DOHH2 (cell line): ENCODE results near the gene CRAMP1.

ENCODE experiments used
- H3F3A ChIP-seq: fragments of 200-600 bp; sonication (generic), shearing (Covaris generic); 2 replicates; pipeline ENCODE4 v1.6.0; 2016; ENCODE audit warnings: antibody characterized with exemption, mild to moderate bottlenecking; ENCODE audit not compliant: control insufficient read depth, insufficient read depth
- H3K27ac ChIP-seq: fragments of 200-600 bp; sonication (generic); 2 replicates; pipeline ENCODE4 v1.5.1; 2014; ENCODE audit warnings: low read depth, mild to moderate bottlenecking, low read length, moderate library complexity
- H3K27me3 ChIP-seq: fragments of 200-600 bp; sonication (generic); 2 replicates; pipeline ENCODE4 v1.6.1; 2014; ENCODE audit warnings: mild to moderate bottlenecking, low read length, mixed read lengths; ENCODE audit not compliant: control insufficient read depth
- H3K36me3 ChIP-seq: fragments of 200-600 bp; sonication (generic); 2 replicates; pipeline ENCODE4 v1.6.1; 2014; ENCODE audit warnings: mild to moderate bottlenecking, low read length, moderate library complexity, mixed read lengths; ENCODE audit not compliant: control insufficient read depth
- H3K4me1 ChIP-seq: fragments of 200-600 bp; sonication (generic); 2 replicates; pipeline ENCODE4 v1.6.1; 2014; ENCODE audit warnings: mild to moderate bottlenecking, low read length, mixed read lengths; ENCODE audit not compliant: control insufficient read depth
- H3K4me2 ChIP-seq: fragments of 200-600 bp; sonication (generic); 2 replicates; pipeline ENCODE4 v1.6.0; 2014; ENCODE audit warnings: mild to moderate bottlenecking, low read length, moderate library complexity
- H3K4me3 ChIP-seq: fragments of 200-600 bp; sonication (generic); 2 replicates; pipeline ENCODE4 v1.5.1; 2014; ENCODE audit warnings: mild to moderate bottlenecking, low read length, mixed read lengths
- H3K79me2 ChIP-seq: fragments of 200-600 bp; sonication (generic); 2 replicates; pipeline ENCODE4 v1.6.1; 2014; ENCODE audit warnings: mild to moderate bottlenecking, low read length, mixed read lengths; ENCODE audit not compliant: control insufficient read depth
- H3K9me2 ChIP-seq: fragments of 200-600 bp; sonication (generic); replicated peaks from 2 replicates; pipeline ENCODE4 v1.6.1; 2014; ENCODE audit warnings: mild to moderate bottlenecking, low read length, mixed read lengths; ENCODE audit not compliant: control insufficient read depth
- H3K9me3 ChIP-seq: fragments of 200-600 bp; sonication (generic); 2 replicates; pipeline ENCODE4 v1.6.1; 2014; ENCODE audit warnings: antibody characterized with exemption, low read length, mixed read lengths; ENCODE audit not compliant: control insufficient read depth, insufficient read depth
- H4K20me1 ChIP-seq: fragments of 200-600 bp; sonication (generic); 2 replicates; pipeline ENCODE4 v1.6.0; 2014; ENCODE audit warnings: low read depth, mild to moderate bottlenecking, antibody characterized with exemption, low read length, moderate library complexity; ENCODE audit not compliant: control insufficient read depth, insufficient read depth
- CTCF ChIP-seq: fragments of 200-600 bp; sonication (generic); IDR thresholded peaks from one replicate; pipeline ENCODE4 v1.5.1; 2014; ENCODE audit warnings: antibody characterized with exemption, mild to moderate bottlenecking, low read depth, low read length; ENCODE audit not compliant: poor library complexity, severe bottlenecking
- EZH2phosphoT487 ChIP-seq: fragments of 200-600 bp; sonication (generic); IDR thresholded peaks from 2 replicates; pipeline ENCODE4 v1.6.1; 2017; ENCODE audit warnings: borderline replicate concordance, mild to moderate bottlenecking, antibody characterized with exemption, low read length, moderate library complexity, mixed read lengths

Gene CRAMP1

GRCh38 chr16:1689853-1690252 lies 77.7 kb downstream of the CRAMP1 start:
- Histone ChIP-seq H3K4me2 (no peak overlapping the region), H3F3A (no peaks in the 10 kb centered on the region), H4K20me1 (peaks cover 11% of the 10 kb centered on the region; the same call in 1 of the 2 replicates), H3K4me1 (no peaks in the 10 kb centered on the region), H3K36me3 (peaks cover 95% of the 10 kb centered on the region), H3K9me2 (no peaks in the 10 kb centered on the region), H3K4me3 (no peak overlapping the region), H3K27ac (no peak overlapping the region), H3K9me3 (no peaks in the 10 kb centered on the region), H3K79me2 (peaks cover 97% of the 10 kb centered on the region), H3K27me3 (no peaks in the 10 kb centered on the region)
- TF ChIP-seq CTCF (no peak), EZH2phosphoT487 (no peak)

GRCh38 chr16:1690810-1691209 lies 78.7 kb downstream of the CRAMP1 start:
- Histone ChIP-seq H3K4me2 (no peak overlapping the region), H3K36me3 (peaks cover 93% of the 10 kb centered on the region), H3K4me3 (no peak overlapping the region), H3K9me3 (no peaks in the 10 kb centered on the region), H3K79me2 (peaks cover 92% of the 10 kb centered on the region), H3K27me3 (no peaks in the 10 kb centered on the region), H3K27ac (no peak overlapping the region), H3K4me1 (no peaks in the 10 kb centered on the region), H3F3A (no peaks in the 10 kb centered on the region), H3K9me2 (no peaks in the 10 kb centered on the region), H4K20me1 (peaks cover 11% of the 10 kb centered on the region; the same call in 1 of the 2 replicates)
- TF ChIP-seq CTCF (no peak), EZH2phosphoT487 (no peak)

- no peaks in the 10 kb centered on the region for H3F3A ChIP-seq
- H3K4me2 ChIP-seq, result no peak overlapping the region
- H3K36me3 ChIP-seq, result peaks cover 96% of the 10 kb centered on the region
- no peak for TF ChIP-seq CTCF
- TF ChIP-seq EZH2phosphoT487, result no peak
- H3K9me2 ChIP-seq, result no peaks in the 10 kb centered on the region
- no peak overlapping the region for H3K27ac ChIP-seq
- peaks cover 11% of the 10 kb centered on the region; the same call in 1 of the 2 replicates for H4K20me1 ChIP-seq
- no peak overlapping the region for H3K4me3 ChIP-seq
- H3K9me3 ChIP-seq, result no peaks in the 10 kb centered on the region
- H3K4me1 ChIP-seq, result no peaks in the 10 kb centered on the region
- H3K79me2 ChIP-seq, result peaks cover 88% of the 10 kb centered on the region
- no peaks in the 10 kb centered on the region for H3K27me3 ChIP-seq
Measured at GRCh38 chr16:1691276-1691675, 79.1 kb downstream of the CRAMP1 start.
